HEK293 (cell line): ENCODE data around the gene LMO7.

ENCODE experiments used
- CTCF ChIA-PET: fragments of 350-600 bp; formaldehyde crosslinking; extraction: SDS; loops from one replicate; lab custom pipeline; 2021; ENCODE audit warnings: antibody characterized with exemption; lab: Yijun Ruan, JAX
- POLR2A ChIA-PET: fragments of 300-600 bp; formaldehyde crosslinking; extraction: SDS; loops from one replicate; lab custom pipeline; 2020; ENCODE audit warnings: antibody characterized with exemption, inconsistent platforms; lab: Yijun Ruan, JAX
- H3K27ac ChIP-seq: fragments of 200-500 bp; sonication (Bioruptor generic); 2 replicates; pipeline ENCODE4 v1.5.1; 2014; ENCODE audit warnings: low read depth, low read length, control low read depth, inconsistent platforms; ENCODE audit errors: extremely low read depth
- H3K36me3 ChIP-seq, 2 experiments: fragments of 200-500 bp in 1 of 2; sonication (Bioruptor generic) in 1 of 2; 1 replicate in 1 of 2; 2 replicates in 1 of 2; pipeline ENCODE4 v1.5.1; 2014 to 2017; ENCODE audit warnings: inconsistent platforms in 2 of 2, low read length in 2 of 2; ENCODE audit not compliant: control insufficient read depth in 2 of 2, insufficient read depth in 1 of 2
- H3K4me1 ChIP-seq: fragments of 200-500 bp; sonication (Bioruptor generic); 2 replicates; pipeline ENCODE4 v1.5.1; 2014; ENCODE audit warnings: mild to moderate bottlenecking, low read length, inconsistent platforms; ENCODE audit not compliant: control insufficient read depth, insufficient read depth
- H3K4me3 ChIP-seq: 2 replicates; pipeline ENCODE4 v1.5.1; 2011; ENCODE audit warnings: low read depth, mild to moderate bottlenecking, control low read depth, low read length, moderate library complexity
- H3K9me3 ChIP-seq: fragments of 200-500 bp; sonication (Bioruptor generic); 2 replicates; pipeline ENCODE4 v1.5.1; 2014; ENCODE audit warnings: low read depth, low read length, inconsistent platforms; ENCODE audit not compliant: control insufficient read depth, insufficient read depth
- GLI2 ChIP-seq: fragments of 450-650 bp; formaldehyde crosslinking; IDR thresholded peaks from 2 replicates; pipeline ENCODE4; 2017; ENCODE audit warnings: missing biosample characterization, missing genetic modification characterization, low read depth, borderline replicate concordance
- KLF1 ChIP-seq: fragments of 450-650 bp; formaldehyde crosslinking; IDR thresholded peaks from 2 replicates; pipeline ENCODE4 v1.5.1; 2016; ENCODE audit warnings: missing biosample characterization, missing genetic modification characterization
- KLF10 ChIP-seq: fragments of 450-650 bp; IDR thresholded peaks from 2 replicates; pipeline ENCODE4 v1.5.1; 2018; ENCODE audit warnings: missing biosample characterization, mild to moderate bottlenecking, missing genetic modification characterization
- KLF16 ChIP-seq: fragments of 450-650 bp; formaldehyde crosslinking; IDR thresholded peaks from 2 replicates; pipeline ENCODE4 v1.5.1; 2017; ENCODE audit warnings: missing biosample characterization, missing genetic modification characterization
- SALL2 ChIP-seq: fragments of 450-650 bp; formaldehyde crosslinking; IDR thresholded peaks from 2 replicates; pipeline ENCODE4 v1.5.0; 2017; ENCODE audit warnings: missing biosample characterization, mild to moderate bottlenecking, missing genetic modification characterization, borderline replicate concordance
- YY2 ChIP-seq: fragments of 450-650 bp; formaldehyde crosslinking; IDR thresholded peaks from 2 replicates; pipeline ENCODE4 v1.5.1; 2016; ENCODE audit warnings: missing biosample characterization, missing genetic modification characterization
- ZBTB17 ChIP-seq: fragments of 450-650 bp; formaldehyde crosslinking; IDR thresholded peaks from 2 replicates; pipeline ENCODE4 v1.5.1; 2016; ENCODE audit warnings: missing biosample characterization, missing genetic modification characterization
- ZBTB8A ChIP-seq: fragments of 450-650 bp; formaldehyde crosslinking; IDR thresholded peaks from 2 replicates; pipeline ENCODE4 v1.5.1; 2016; ENCODE audit warnings: missing biosample characterization, missing genetic modification characterization
- ZNF121 ChIP-seq: fragments of 450-650 bp; formaldehyde crosslinking; IDR thresholded peaks from 2 replicates; pipeline ENCODE4 v1.5.1; 2016; ENCODE audit warnings: missing biosample characterization, missing genetic modification characterization
- ZNF140 ChIP-seq: fragments of 450-650 bp; formaldehyde crosslinking; IDR thresholded peaks from 2 replicates; pipeline ENCODE4 v1.5.1; 2016; ENCODE audit warnings: missing biosample characterization, missing genetic modification characterization
- ZNF174 ChIP-seq: fragments of 450-650 bp; formaldehyde crosslinking; IDR thresholded peaks from 2 replicates; pipeline ENCODE4 v1.5.0; 2017; ENCODE audit warnings: missing biosample characterization, mild to moderate bottlenecking, missing genetic modification characterization
- ZNF341 ChIP-seq: fragments of 450-650 bp; formaldehyde crosslinking; IDR thresholded peaks from 2 replicates; pipeline ENCODE4; 2016; ENCODE audit warnings: low read depth, missing biosample characterization, missing genetic modification characterization
- ZNF350 ChIP-seq: fragments of 450-650 bp; formaldehyde crosslinking; IDR thresholded peaks from 2 replicates; pipeline ENCODE4 v1.5.0; 2017; ENCODE audit warnings: missing biosample characterization, mild to moderate bottlenecking, missing genetic modification characterization
- ZNF544 ChIP-seq: fragments of 450-650 bp; formaldehyde crosslinking; IDR thresholded peaks from 2 replicates; pipeline ENCODE4 v1.5.0; 2017; ENCODE audit warnings: missing biosample characterization, missing genetic modification characterization
- ZNF548 ChIP-seq: fragments of 450-650 bp; formaldehyde crosslinking; IDR thresholded peaks from 2 replicates; pipeline ENCODE4 v1.5.1; 2016; ENCODE audit warnings: missing biosample characterization, missing genetic modification characterization
- ZNF561 ChIP-seq: fragments of 450-650 bp; IDR thresholded peaks from 2 replicates; pipeline ENCODE4 v1.5.1; 2018; ENCODE audit warnings: missing biosample characterization, missing genetic modification characterization, borderline replicate concordance
- ZNF792 ChIP-seq: fragments of 450-650 bp; formaldehyde crosslinking; IDR thresholded peaks from 2 replicates; pipeline ENCODE4 v1.5.1; 2016; ENCODE audit warnings: missing biosample characterization, missing genetic modification characterization
- ZNF837 ChIP-seq: fragments of 450-650 bp; formaldehyde crosslinking; IDR thresholded peaks from 2 replicates; pipeline ENCODE4 v1.5.1; 2016; ENCODE audit warnings: missing biosample characterization, missing genetic modification characterization
- TF ChIP-seq, protein P1 (sequence below): fragments of 450-650 bp; formaldehyde crosslinking; conservative IDR thresholded peaks from 2 replicates; pipeline ENCODE4 v1.5.1; 2016; ENCODE audit warnings: low read depth, missing biosample characterization, missing genetic modification characterization
- TF ChIP-seq, protein P2 (sequence below): fragments of 450-650 bp; formaldehyde crosslinking; optimal IDR thresholded peaks from 2 replicates; pipeline ENCODE3; 2016; ENCODE audit warnings: missing biosample characterization, mild to moderate bottlenecking, missing genetic modification characterization
- TF ChIP-seq, protein P3 (sequence below): fragments of 450-650 bp; formaldehyde crosslinking; IDR thresholded peaks from 2 replicates; pipeline ENCODE4 v1.5.1; 2017; ENCODE audit warnings: missing biosample characterization, missing genetic modification characterization
- TF ChIP-seq, protein P4 (sequence below): fragments of 450-650 bp; formaldehyde crosslinking; IDR thresholded peaks from 2 replicates; pipeline ENCODE4 v1.5.1; 2017; ENCODE audit warnings: missing biosample characterization, mild to moderate bottlenecking, missing genetic modification characterization, moderate library complexity

LMO7 gene

DNA sequence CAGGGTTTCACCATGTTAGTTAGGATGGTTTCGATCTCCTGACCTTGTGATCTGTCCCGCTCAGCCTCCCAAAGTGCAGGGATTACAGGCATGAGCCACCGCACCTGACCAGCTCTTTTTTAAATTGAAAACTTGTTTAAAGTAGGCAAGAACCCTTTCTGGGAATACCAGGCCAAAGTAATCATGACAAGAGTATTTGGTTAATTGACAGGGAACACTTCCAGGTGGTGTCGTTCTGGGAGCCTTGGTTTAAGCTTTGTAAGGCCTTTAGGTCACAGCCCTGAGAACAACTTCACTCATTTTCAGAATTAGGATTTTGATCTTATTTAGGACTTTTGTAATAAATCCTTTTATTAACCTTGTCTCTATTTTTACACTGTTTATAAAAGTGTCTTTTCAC is 115.2 kb downstream of the LMO7 start (continued):
- TF ChIP-seq ZNF174 (tag by site-specific recombination), result no peak

DNA sequence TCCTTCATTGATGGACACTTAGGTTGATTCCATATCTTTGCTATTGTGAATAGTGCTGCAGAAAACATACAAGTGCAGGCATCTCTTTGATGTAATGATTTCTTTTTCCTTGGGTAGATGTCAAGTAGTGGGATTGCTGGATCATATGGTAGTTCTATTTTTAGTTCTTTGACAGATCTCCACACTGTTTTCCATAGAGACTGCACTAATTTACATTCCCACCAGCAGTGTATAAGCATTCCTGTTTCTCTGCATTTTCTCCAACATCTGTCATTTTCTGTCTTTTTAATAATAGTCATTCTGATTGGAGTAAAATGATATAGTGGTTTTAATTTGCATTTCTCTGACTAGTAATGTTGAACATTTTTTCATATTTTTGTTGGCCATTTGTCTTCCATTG is 116.7 kb downstream of the LMO7 start:
- Histone ChIP-seq H3K9me3 (no peaks in the 10 kb centered on the region), H3K36me3 (no peaks in the 10 kb centered on the region), H3K27ac (no peak overlapping the region), H3K4me1 (no peaks in the 10 kb centered on the region)
- CTCF ChIA-PET, result no interaction called here
- POLR2A ChIA-PET, result no interaction called here
- no peak for TF ChIP-seq ZNF140 (tag by site-specific recombination)
- TF ChIP-seq GLI2, result no peak
- no peak for TF ChIP-seq SALL2 (tag by site-specific recombination)
- no peak for TF ChIP-seq ZNF548 (tag by site-specific recombination)
- TF ChIP-seq, all 188 proteins: peak for 0
- no peak overlapping the region for H3K4me3 ChIP-seq

DNA sequence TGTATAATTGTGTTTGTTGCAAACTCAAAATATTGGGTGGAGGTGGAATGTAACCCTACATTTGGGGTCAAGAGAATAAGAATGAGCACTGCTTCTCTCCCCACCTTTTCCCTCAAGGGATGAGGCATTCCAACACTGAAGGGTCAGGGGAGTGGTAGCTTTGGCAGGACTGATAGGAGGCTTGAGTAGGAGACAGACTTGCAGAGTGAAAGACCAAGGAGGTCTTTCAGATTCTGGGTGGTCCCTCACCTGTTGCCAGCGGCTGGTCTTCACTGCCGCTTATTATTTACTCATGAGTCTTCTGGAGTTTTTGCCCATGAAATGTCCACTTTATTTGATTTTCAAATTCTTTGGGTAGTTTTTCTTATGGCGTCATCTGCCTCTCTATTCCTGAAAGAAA is 118.8 kb downstream of the LMO7 start:
- no peaks in the 10 kb centered on the region for H3K4me1 ChIP-seq
- H3K36me3 ChIP-seq, result no peaks in the 10 kb centered on the region
- TF ChIP-seq, protein P1, sequence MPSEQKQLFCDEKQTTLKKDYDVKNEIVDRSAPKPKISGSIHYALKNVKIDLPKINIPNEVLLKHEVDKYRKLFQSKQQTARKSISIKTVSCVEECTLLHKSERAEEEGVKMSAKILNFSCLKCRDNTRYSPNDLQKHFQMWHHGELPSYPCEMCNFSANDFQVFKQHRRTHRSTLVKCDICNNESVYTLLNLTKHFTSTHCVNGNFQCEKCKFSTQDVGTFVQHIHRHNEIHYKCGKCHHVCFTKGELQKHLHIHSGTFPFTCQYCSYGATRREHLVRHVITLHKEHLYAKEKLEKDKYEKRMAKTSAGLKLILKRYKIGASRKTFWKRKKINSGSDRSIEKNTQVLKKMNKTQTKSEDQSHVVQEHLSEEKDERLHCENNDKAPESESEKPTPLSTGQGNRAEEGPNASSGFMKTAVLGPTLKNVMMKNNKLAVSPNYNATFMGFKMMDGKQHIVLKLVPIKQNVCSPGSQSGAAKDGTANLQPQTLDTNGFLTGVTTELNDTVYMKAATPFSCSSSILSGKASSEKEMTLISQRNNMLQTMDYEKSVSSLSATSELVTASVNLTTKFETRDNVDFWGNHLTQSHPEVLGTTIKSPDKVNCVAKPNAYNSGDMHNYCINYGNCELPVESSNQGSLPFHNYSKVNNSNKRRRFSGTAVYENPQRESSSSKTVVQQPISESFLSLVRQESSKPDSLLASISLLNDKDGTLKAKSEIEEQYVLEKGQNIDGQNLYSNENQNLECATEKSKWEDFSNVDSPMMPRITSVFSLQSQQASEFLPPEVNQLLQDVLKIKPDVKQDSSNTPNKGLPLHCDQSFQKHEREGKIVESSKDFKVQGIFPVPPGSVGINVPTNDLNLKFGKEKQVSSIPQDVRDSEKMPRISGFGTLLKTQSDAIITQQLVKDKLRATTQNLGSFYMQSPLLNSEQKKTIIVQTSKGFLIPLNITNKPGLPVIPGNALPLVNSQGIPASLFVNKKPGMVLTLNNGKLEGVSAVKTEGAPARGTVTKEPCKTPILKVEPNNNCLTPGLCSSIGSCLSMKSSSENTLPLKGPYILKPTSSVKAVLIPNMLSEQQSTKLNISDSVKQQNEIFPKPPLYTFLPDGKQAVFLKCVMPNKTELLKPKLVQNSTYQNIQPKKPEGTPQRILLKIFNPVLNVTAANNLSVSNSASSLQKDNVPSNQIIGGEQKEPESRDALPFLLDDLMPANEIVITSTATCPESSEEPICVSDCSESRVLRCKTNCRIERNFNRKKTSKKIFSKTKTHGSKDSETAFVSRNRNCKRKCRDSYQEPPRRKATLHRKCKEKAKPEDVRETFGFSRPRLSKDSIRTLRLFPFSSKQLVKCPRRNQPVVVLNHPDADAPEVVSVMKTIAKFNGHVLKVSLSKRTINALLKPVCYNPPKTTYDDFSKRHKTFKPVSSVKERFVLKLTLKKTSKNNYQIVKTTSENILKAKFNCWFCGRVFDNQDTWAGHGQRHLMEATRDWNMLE (tag by site-specific recombination), result no peak
- TF ChIP-seq ZNF350 (tag by site-specific recombination) (no peak), ZNF341 (tag by site-specific recombination) (no peak), ZNF548 (tag by site-specific recombination) (no peak), YY2 (tag by site-specific recombination) (no peak), ZBTB17 (tag by site-specific recombination) (no peak), KLF10 (tag by site-specific recombination) (no peak), ZBTB8A (no peak), KLF1 (tag by site-specific recombination) (no peak), ZNF837 (no peak), ZNF544 (tag by site-specific recombination) (no peak), ZNF121 (no peak), KLF16 (tag by site-specific recombination) (no peak), ZNF792 (tag by site-specific recombination) (no peak), ZNF561 (tag by site-specific recombination) (no peak)
- TF ChIP-seq, protein P2, sequence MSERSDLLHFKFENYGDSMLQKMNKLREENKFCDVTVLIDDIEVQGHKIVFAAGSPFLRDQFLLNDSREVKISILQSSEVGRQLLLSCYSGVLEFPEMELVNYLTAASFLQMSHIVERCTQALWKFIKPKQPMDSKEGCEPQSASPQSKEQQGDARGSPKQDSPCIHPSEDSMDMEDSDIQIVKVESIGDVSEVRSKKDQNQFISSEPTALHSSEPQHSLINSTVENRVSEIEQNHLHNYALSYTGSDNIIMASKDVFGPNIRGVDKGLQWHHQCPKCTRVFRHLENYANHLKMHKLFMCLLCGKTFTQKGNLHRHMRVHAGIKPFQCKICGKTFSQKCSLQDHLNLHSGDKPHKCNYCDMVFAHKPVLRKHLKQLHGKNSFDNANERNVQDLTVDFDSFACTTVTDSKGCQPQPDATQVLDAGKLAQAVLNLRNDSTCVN (tag by site-specific recombination), result no peak
- TF ChIP-seq, protein P3, sequence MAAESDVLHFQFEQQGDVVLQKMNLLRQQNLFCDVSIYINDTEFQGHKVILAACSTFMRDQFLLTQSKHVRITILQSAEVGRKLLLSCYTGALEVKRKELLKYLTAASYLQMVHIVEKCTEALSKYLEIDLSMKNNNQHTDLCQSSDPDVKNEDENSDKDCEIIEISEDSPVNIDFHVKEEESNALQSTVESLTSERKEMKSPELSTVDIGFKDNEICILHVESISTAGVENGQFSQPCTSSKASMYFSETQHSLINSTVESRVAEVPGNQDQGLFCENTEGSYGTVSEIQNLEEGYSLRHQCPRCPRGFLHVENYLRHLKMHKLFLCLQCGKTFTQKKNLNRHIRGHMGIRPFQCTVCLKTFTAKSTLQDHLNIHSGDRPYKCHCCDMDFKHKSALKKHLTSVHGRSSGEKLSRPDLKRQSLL (tag by site-specific recombination), result no peak
- TF ChIP-seq, protein P4, sequence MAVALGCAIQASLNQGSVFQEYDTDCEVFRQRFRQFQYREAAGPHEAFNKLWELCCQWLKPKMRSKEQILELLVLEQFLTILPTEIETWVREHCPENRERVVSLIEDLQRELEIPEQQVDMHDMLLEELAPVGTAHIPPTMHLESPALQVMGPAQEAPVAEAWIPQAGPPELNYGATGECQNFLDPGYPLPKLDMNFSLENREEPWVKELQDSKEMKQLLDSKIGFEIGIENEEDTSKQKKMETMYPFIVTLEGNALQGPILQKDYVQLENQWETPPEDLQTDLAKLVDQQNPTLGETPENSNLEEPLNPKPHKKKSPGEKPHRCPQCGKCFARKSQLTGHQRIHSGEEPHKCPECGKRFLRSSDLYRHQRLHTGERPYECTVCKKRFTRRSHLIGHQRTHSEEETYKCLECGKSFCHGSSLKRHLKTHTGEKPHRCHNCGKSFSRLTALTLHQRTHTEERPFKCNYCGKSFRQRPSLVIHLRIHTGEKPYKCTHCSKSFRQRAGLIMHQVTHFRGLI (tag by site-specific recombination), result no peak
- H3K27ac ChIP-seq, result no peak overlapping the region
- POLR2A ChIA-PET, result no interaction called here
- H3K4me3 ChIP-seq, result no peak overlapping the region
- no peaks in the 10 kb centered on the region for H3K9me3 ChIP-seq
- CTCF ChIA-PET, result no interaction called here
